Activated CD4-positive, alpha-beta T cell treated with anti-CD3 and anti-CD28 coated beads, Interleukin-2, amount 50 U/mL, for 16 hours (primary cell): ENCODE measurements around the gene DRGX.

ENCODE experiments used
- DNase-seq: peaks from one replicate; pipeline ENCODE4 v3.0.0-alpha.2; 2020

The DRGX gene

GRCh38 chr10:49333192-49333591 lies 62.7 kb downstream of the DRGX start:
- no peak for DNase-seq

- no peak for DNase-seq
Observed at GRCh38 chr10:49332768-49333167, 63.1 kb downstream of the DRGX start.

GRCh38 chr10:49332333-49332732 lies 63.6 kb downstream of the DRGX start:
- no peak for DNase-seq

GRCh38 chr10:49331431-49331830 lies 64.5 kb downstream of the DRGX start:
- no peak for DNase-seq

GRCh38 chr10:49330127-49330665 lies 65.7 kb downstream of the DRGX start:
- no peak for DNase-seq

GRCh38 chr10:49329146-49329505 lies 66.8 kb downstream of the DRGX start:
- DNase-seq = no peak

GRCh38 chr10:49328401-49329145 lies 67.3 kb downstream of the DRGX start:
- DNase-seq = no peak

- no peak for DNase-seq
Observed at GRCh38 chr10:49327036-49327813, 68.7 kb downstream of the DRGX start.

- DNase-seq = no peak
Observed at GRCh38 chr10:49325916-49326783, 69.7 kb downstream of the DRGX start.

GRCh38 chr10:49325131-49325915 lies 70.6 kb downstream of the DRGX start:
- DNase-seq = no peak

GRCh38 chr10:49324711-49325110 lies 71.2 kb downstream of the DRGX start:
- DNase-seq = no peak

- DNase-seq = no peak
Observed at GRCh38 chr10:49323896-49324270, 72.0 kb downstream of the DRGX start.

GRCh38 chr10:49323171-49323895 lies 72.6 kb downstream of the DRGX start:
- no peak for DNase-seq

GRCh38 chr10:49322371-49323170 lies 73.3 kb downstream of the DRGX start:
- DNase-seq = no peak

- no peak for DNase-seq
Observed at GRCh38 chr10:49321021-49321420, 74.9 kb downstream of the DRGX start.

GRCh38 chr10:49320191-49320590 lies 75.7 kb downstream of the DRGX start:
- DNase-seq = no peak

GRCh38 chr10:49319206-49319605 lies 76.7 kb downstream of the DRGX start:
- no peak for DNase-seq

- DNase-seq = no peak
Observed at GRCh38 chr10:49318755-49319154, 77.1 kb downstream of the DRGX start.

GRCh38 chr10:49318028-49318427 lies 77.9 kb downstream of the DRGX start:
- no peak for DNase-seq

GRCh38 chr10:49314806-49315205 lies 81.1 kb downstream of the DRGX start:
- no peak for DNase-seq
